Subcutaneous adipose tissue (tissue), 4 donors: ENCODE data around the gene CDK5RAP1. TPM values are rescaled to one million over a fixed set of nuclear protein-coding genes. Genes with fewer than 3 reads are reported as not detected.

Experiments used
- total RNA-seq, 4 donors: library from RNA; depleted of rRNA; stranded (reverse); fragments of >200 nt; gene quantifications; one replicate each; pipeline ENCODE4 v1.1.0, GENCODE V29; 2016
- TF ChIP-seq, protein P1 (sequence below): fragments of 450-650 bp; IDR thresholded peaks from one replicate; pipeline ENCODE4 v1.5.1; 2016; ENCODE audit warnings: low read depth, mild to moderate bottlenecking, control low read depth, antibody characterized with exemption, moderate library complexity

The CDK5RAP1 gene
- total RNA-seq, 4 donors from 2014 or later = 14.5 to 26.0 (median 16.3) TPM

DNA sequence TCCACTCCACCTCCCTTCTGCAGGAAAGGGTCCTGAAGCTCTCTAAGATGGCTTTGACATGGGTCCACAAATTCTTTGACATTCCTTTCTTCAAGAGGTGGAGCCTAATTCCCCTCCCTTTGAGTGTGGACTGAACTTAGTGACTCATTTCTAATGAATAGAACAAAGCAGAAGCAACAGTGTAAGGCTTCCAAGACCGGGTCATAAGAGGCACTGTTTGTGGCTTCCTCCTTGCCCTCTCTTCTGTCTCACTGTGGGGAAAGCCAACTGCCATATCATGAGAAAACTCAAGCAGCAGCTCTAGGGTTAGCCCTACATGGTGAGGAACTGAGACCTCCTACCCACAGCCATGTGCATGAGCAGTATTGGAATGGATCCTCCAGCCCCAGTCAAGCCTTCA is 5.9 kb upstream of the CDK5RAP1 start:
- TF ChIP-seq, protein P1, sequence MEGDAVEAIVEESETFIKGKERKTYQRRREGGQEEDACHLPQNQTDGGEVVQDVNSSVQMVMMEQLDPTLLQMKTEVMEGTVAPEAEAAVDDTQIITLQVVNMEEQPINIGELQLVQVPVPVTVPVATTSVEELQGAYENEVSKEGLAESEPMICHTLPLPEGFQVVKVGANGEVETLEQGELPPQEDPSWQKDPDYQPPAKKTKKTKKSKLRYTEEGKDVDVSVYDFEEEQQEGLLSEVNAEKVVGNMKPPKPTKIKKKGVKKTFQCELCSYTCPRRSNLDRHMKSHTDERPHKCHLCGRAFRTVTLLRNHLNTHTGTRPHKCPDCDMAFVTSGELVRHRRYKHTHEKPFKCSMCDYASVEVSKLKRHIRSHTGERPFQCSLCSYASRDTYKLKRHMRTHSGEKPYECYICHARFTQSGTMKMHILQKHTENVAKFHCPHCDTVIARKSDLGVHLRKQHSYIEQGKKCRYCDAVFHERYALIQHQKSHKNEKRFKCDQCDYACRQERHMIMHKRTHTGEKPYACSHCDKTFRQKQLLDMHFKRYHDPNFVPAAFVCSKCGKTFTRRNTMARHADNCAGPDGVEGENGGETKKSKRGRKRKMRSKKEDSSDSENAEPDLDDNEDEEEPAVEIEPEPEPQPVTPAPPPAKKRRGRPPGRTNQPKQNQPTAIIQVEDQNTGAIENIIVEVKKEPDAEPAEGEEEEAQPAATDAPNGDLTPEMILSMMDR = no peak

GRCh38 chr20:33404281-33404680 is 3.0 kb upstream of the CDK5RAP1 start:
- TF ChIP-seq, protein P1 = no peak

DNA sequence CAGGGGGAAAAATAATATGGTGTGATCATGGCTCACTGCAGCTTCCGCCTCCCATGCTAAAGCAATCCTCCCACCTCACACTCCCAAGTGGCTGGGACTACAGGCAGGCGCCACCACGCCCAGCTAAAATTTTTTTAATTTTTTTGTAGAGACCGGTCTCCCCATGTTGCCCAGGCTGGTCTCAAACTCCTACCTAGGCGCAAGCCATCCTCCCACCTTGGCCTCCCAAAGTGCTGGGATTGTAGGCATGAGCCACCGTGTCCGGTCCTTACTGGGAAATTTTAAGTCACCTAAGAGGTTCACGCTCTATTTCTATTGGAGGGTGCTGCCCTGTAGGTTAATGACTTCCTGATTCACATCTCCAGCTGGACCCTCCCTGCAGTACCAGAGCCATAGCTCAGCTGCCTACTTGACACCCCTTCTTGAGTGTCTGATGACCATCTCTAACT is 626 bp upstream of the CDK5RAP1 start:
- TF ChIP-seq, protein P1 = no peak

- TF ChIP-seq, protein P1 = no peak
These were observed 521 bp downstream of the CDK5RAP1 start for GRCh38 chr20:33400812-33401183.

DNA sequence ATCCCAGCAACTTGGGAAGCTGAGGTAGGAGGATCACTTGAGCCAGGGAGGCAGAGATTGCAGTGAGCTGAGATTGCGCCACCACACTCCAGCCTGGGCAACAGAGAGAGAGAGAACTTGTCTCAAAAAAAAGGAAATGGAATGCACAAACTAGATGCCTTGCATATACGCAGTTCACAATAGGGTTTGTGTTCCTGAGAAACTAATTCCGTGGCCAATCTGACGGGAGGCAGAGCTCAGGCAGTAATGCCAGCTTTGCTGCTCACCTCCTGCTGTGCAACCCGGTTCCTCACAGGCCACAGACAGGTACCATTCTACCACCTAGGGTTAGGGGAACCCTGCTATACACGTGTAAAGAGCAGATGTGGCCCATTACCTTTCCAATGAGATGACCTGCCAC is 1.4 kb downstream of the CDK5RAP1 start:
- TF ChIP-seq, protein P1 = no peak

GRCh38 chr20:33394718-33395117 is 6.6 kb downstream of the CDK5RAP1 start:
- TF ChIP-seq, protein P1 = no peak

- TF ChIP-seq, protein P1 = no peak
These were observed 7.7 kb downstream of the CDK5RAP1 start for GRCh38 chr20:33393609-33394008.
